ELF-1 (cell line): Measurements from ENCODE around the gene ABHD13.

Experiments used
- DNase-seq: peaks from one replicate; pipeline ENCODE4 v3.0.0-alpha.2; 2016; ENCODE audit warnings: low read depth, low spot score

The ABHD13 gene

GRCh38 chr13:108218044-108218974 lies at the start of gene ABHD13:
Gene ABHD13 (plus strand): TSS chr13:108218392. CDS start chr13:108229219, 10,827 bp downstream.
- peak; percentile 95 for DNase-seq

- DNase-seq = no peak
Observed at GRCh38 chr13:108168929-108169328, 49.3 kb upstream of the ABHD13 start.

GRCh38 chr13:108176685-108177274 lies 41.4 kb upstream of the ABHD13 start:
- no peak for DNase-seq

- DNase-seq = no peak
Observed at GRCh38 chr13:108178078-108178477, 40.1 kb upstream of the ABHD13 start.

GRCh38 chr13:108182652-108183051 lies 35.5 kb upstream of the ABHD13 start:
- DNase-seq = no peak

GRCh38 chr13:108185223-108185622 lies 33.0 kb upstream of the ABHD13 start:
- DNase-seq = no peak

- DNase-seq = no peak
Observed at GRCh38 chr13:108188260-108188659, 29.9 kb upstream of the ABHD13 start.

- no peak for DNase-seq
Observed at GRCh38 chr13:108190897-108191296, 27.3 kb upstream of the ABHD13 start.

- DNase-seq = no peak
Observed at GRCh38 chr13:108193806-108194205, 24.4 kb upstream of the ABHD13 start.

GRCh38 chr13:108194435-108194936 lies 23.7 kb upstream of the ABHD13 start:
- no peak for DNase-seq

GRCh38 chr13:108195146-108195545 lies 23.0 kb upstream of the ABHD13 start:
- no peak for DNase-seq

- no peak for DNase-seq
Observed at GRCh38 chr13:108195861-108196260, 22.3 kb upstream of the ABHD13 start.

GRCh38 chr13:108200781-108201398 lies 17.3 kb upstream of the ABHD13 start:
- DNase-seq = no peak

- DNase-seq = no peak
Observed at GRCh38 chr13:108210551-108210950, 7.6 kb upstream of the ABHD13 start.

- DNase-seq = no peak
Observed at GRCh38 chr13:108212886-108213285, 5.3 kb upstream of the ABHD13 start.

GRCh38 chr13:108213946-108214345 lies 4.2 kb upstream of the ABHD13 start:
- no peak for DNase-seq

GRCh38 chr13:108214441-108215271 lies 3.5 kb upstream of the ABHD13 start:
- DNase-seq = peak; percentile 79

- peak; percentile 95 for DNase-seq
Observed at GRCh38 chr13:108215436-108215835, 2.8 kb upstream of the ABHD13 start, which contains the start of gene LIG4. Gene LIG4 (minus strand): TSS chr13:108215536. CDS start chr13:108211268, 4,268 bp downstream.

- peak; percentile 8 for DNase-seq
Observed at GRCh38 chr13:108217307-108218043, 717 bp upstream of the ABHD13 start.

GRCh38 chr13:108220041-108220440 lies 1.8 kb downstream of the ABHD13 start:
- DNase-seq = no peak
